ENCODE data around the gene CASK. TPM values are rescaled to one million over a fixed set of nuclear protein-coding genes. Genes with fewer than 3 reads are reported as not detected.

The CASK gene
- polyA plus RNA-seq, 1 donor from 2014 or later, result 58.3 TPM

DNA sequence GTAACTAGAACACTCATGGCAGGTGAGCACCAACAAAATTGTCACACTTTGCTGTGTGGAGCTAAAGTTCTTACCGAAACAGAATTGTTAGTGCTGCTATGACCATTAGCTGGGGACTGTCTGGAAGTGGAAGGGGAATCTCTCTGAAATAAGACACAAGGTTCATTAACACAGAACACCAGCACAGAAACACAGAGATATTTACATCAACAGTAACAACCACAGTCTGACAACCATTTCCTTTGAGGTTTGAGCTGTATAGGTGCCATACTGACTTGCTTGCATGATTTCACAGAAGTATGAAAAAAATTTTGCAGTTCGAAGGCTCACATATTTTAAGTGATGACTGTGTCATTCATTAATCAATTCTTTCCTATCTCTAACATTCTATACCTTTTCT lies 366.4 kb downstream of the CASK start:
- no peaks in the 10 kb centered on the region for H3F3A ChIP-seq (ENCODE audit: insufficient read depth, low read length, poor library complexity, severe bottlenecking)
- H4K20me1 ChIP-seq (ENCODE audit: insufficient read depth), result no peaks in the 10 kb centered on the region
- H3K9ac ChIP-seq (ENCODE audit: low read length), result no peak overlapping the region
- no peak overlapping the region for H2AFZ ChIP-seq (ENCODE audit: low read depth, low read length)
- H3K36me3 ChIP-seq (ENCODE audit: insufficient read depth, low read length), result no peaks in the 10 kb centered on the region
- H3K79me2 ChIP-seq (replicated peaks; ENCODE audit: insufficient read depth, low read length), result no peaks in the 10 kb centered on the region
- H3K27ac ChIP-seq (ENCODE audit: low read length), result no peak overlapping the region
- no peaks in the 10 kb centered on the region for H3K27me3 ChIP-seq (ENCODE audit: insufficient read depth, low read depth, low read length)
- H3K4me3 ChIP-seq (ENCODE audit: low read length), result no peak overlapping the region
- H3K9me3 ChIP-seq (ENCODE audit: low read length), result no peaks in the 10 kb centered on the region
- H3K9me2 ChIP-seq (ENCODE audit: insufficient read depth, low read length), result no peaks in the 10 kb centered on the region
- H3K4me2 ChIP-seq (ENCODE audit: low read length), result no peak overlapping the region
- TF ChIP-seq CTCF (IDR thresholded peaks at IDR 0.05; ENCODE audit: poor library complexity, severe bottlenecking), result no peak
- no peak for TF ChIP-seq TAF1 (IDR thresholded peaks at IDR 0.05; ENCODE audit: low read depth)
- TF ChIP-seq MXI1 (conservative IDR thresholded peaks at IDR 0.05; ENCODE audit: poor library complexity, severe bottlenecking), result no peak
- no peak for TF ChIP-seq EZH2 (IDR thresholded peaks at IDR 0.05; ENCODE audit: borderline replicate concordance, insufficient read depth, low read length, poor library complexity, severe bottlenecking)
- no peak for TF ChIP-seq RAD21 (conservative IDR thresholded peaks at IDR 0.05)
- no peak for TF ChIP-seq EP300 (conservative IDR thresholded peaks at IDR 0.05; ENCODE audit: poor library complexity, severe bottlenecking)
- no peak for TF ChIP-seq POLR2AphosphoS5 (IDR thresholded peaks at IDR 0.05)
- TF ChIP-seq SMC3 (conservative IDR thresholded peaks at IDR 0.05; ENCODE audit: poor library complexity), result no peak
- no peak for TF ChIP-seq REST (IDR thresholded peaks at IDR 0.05; ENCODE audit: borderline replicate concordance)

- H3F3A ChIP-seq (ENCODE audit: insufficient read depth, low read length, poor library complexity, severe bottlenecking), result no peaks in the 10 kb centered on the region
- no peak overlapping the region for H3K4me3 ChIP-seq (ENCODE audit: low read length)
- H3K36me3 ChIP-seq (ENCODE audit: insufficient read depth, low read length), result no peaks in the 10 kb centered on the region
- no peak overlapping the region for H3K9ac ChIP-seq (ENCODE audit: low read length)
- H4K20me1 ChIP-seq (ENCODE audit: insufficient read depth), result no peaks in the 10 kb centered on the region
- H3K27ac ChIP-seq (ENCODE audit: low read length), result no peak overlapping the region
- H3K9me2 ChIP-seq (ENCODE audit: insufficient read depth, low read length), result no peaks in the 10 kb centered on the region
- no peaks in the 10 kb centered on the region for H3K9me3 ChIP-seq (ENCODE audit: low read length)
- TF ChIP-seq MXI1 (conservative IDR thresholded peaks at IDR 0.05; ENCODE audit: poor library complexity, severe bottlenecking) (no peak), CTCF (IDR thresholded peaks at IDR 0.05; ENCODE audit: poor library complexity, severe bottlenecking) (no peak), TAF1 (IDR thresholded peaks at IDR 0.05; ENCODE audit: low read depth) (no peak), SMC3 (conservative IDR thresholded peaks at IDR 0.05; ENCODE audit: poor library complexity) (no peak), EP300 (conservative IDR thresholded peaks at IDR 0.05; ENCODE audit: poor library complexity, severe bottlenecking) (no peak), EZH2 (IDR thresholded peaks at IDR 0.05; ENCODE audit: borderline replicate concordance, insufficient read depth, low read length, poor library complexity, severe bottlenecking) (no peak), RAD21 (conservative IDR thresholded peaks at IDR 0.05) (no peak), REST (IDR thresholded peaks at IDR 0.05; ENCODE audit: borderline replicate concordance) (no peak), POLR2AphosphoS5 (IDR thresholded peaks at IDR 0.05) (no peak)
- no peak overlapping the region for H3K4me2 ChIP-seq (ENCODE audit: low read length)
- H3K79me2 ChIP-seq (replicated peaks; ENCODE audit: insufficient read depth, low read length), result no peaks in the 10 kb centered on the region
- H3K27me3 ChIP-seq (ENCODE audit: insufficient read depth, low read depth, low read length), result no peaks in the 10 kb centered on the region
- no peak overlapping the region for H2AFZ ChIP-seq (ENCODE audit: low read depth, low read length)
Measured at GRCh38 chrX:41553688-41554087, 369.7 kb downstream of the CASK start.
